Measurements from ENCODE around the gene CYP19A1.
"Not testable (repeated sequence)": the region's sequence is repeated elsewhere in the genome, so short reads cannot be mapped to it uniquely, and the experiment has no call there.

Gene CYP19A1

DNA sequence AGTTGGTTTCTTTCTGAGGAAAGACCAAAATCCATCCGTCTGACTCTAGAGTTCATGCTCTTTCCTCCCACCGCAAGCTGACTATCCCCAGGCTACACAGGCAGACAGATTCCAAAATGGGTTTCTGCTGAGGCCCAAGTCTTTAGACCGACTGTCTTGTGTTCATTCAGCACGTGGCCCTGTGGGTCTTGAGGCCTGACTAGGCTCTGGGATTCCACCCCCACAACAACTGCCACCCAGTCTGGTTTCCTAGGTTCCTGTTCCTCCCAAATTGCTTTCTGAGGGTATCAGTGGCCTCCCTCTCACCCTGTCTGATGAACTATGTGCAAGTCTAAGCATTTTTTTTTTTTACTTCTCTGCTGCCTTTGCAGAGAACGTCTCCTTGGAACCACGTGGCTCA, 67.7 kb downstream of the CYP19A1 start:
- H3K4me3 ChIP-seq (ENCODE audit: low read length), result no peak overlapping the region
- no peaks in the 10 kb centered on the region for H3K9me3 ChIP-seq (ENCODE audit: low read length)
- H3K4me1 ChIP-seq (ENCODE audit: insufficient read depth, low read length), result peaks cover 14% of the 10 kb centered on the region
- H3K36me3 ChIP-seq (ENCODE audit: insufficient read depth, low read length), result no peaks in the 10 kb centered on the region
- peaks cover 31% of the 10 kb centered on the region for H3K27me3 ChIP-seq (ENCODE audit: insufficient read depth, low read length)
- no peak overlapping the region for H2AFZ ChIP-seq (ENCODE audit: low read depth, low read length)

DNA sequence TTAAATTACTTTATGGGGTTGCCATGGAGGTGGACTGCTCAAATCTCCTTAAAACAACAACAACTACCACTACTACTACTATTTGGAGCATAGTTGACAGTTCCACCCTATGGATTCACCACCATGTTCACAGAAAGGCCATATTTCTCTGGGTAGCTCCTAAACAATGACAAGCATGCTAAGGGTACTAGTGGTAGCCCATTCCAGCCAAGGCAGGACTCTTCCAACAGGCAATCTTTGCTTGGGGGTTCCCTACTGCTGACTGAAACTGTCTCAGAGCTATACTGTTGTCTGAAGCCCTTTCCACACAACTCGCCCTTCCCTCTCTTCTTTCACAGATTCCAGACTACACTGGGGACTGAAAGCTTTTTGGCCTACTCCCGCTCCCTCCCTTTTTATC, 68.9 kb downstream of the CYP19A1 start:
- H3K36me3 ChIP-seq (ENCODE audit: insufficient read depth, low read length), result no peaks in the 10 kb centered on the region
- H3K4me3 ChIP-seq (ENCODE audit: low read length), result no peak overlapping the region
- H2AFZ ChIP-seq (ENCODE audit: low read depth, low read length), result no peak overlapping the region
- peaks cover 14% of the 10 kb centered on the region for H3K4me1 ChIP-seq (ENCODE audit: insufficient read depth, low read length)
- H3K27me3 ChIP-seq (ENCODE audit: insufficient read depth, low read length), result peaks cover 36% of the 10 kb centered on the region
- no peaks in the 10 kb centered on the region for H3K9me3 ChIP-seq (ENCODE audit: low read length)

DNA sequence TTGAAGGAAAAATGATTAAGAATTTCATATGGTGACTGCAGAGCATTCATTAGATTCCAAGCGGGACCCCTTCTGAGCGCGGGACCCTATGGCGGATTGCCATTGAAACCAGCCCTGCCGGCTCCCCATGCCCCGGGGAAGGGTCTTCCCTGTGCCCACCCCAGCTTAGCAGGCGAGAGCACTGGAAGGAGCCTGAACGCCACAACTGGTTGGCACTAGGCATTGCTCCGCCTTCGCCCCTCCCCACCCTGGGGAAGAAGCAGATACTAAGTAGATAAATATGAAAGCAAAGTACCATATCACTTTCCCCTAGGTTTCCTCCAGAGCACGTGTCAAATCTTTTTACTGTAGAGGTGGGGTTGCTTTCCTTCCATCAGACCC, 70.7 kb downstream of the CYP19A1 start:
- peak overlapping the region; percentile 85 for H2AFZ ChIP-seq (ENCODE audit: low read depth, low read length)
- peaks cover 36% of the 10 kb centered on the region for H3K27me3 ChIP-seq (ENCODE audit: insufficient read depth, low read length)
- peak overlapping the region; percentile 48 for H3K4me3 ChIP-seq (ENCODE audit: low read length)
- no peaks in the 10 kb centered on the region for H3K9me3 ChIP-seq (ENCODE audit: low read length)
- H3K4me1 ChIP-seq (ENCODE audit: insufficient read depth, low read length), result peaks cover 14% of the 10 kb centered on the region
- H3K36me3 ChIP-seq (ENCODE audit: insufficient read depth, low read length), result no peaks in the 10 kb centered on the region

DNA sequence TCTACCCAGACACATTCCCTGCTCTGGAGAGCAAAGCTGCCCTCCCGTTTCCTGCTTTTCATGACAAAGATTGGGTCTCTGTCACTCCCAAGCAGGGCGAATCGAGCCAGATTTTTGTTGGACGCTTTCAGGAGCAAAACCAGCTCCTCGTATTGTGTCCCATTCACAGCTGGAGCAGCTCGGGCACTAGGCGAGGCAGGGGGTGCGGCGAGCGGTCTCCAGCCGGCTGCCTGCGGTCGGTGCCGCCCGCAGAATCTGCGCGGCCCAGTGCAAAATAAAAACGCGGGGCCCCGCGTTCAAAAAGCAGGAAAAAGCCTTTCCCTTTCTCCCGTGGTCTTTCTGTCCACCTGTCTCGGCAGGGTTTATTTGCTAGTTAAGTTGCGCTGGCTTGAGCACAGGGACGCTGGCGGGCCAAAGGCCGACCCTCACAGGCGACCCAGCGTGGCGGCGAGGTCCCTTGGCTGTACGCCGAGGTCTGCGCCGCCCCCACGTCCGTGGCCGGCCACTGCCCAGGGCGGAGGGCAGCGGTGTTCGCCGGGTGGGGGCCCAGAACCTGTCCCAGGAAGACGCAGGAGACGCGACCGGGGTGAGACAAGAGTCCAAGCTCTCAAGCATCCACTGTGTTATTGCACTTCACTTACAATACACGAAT, 71.2 kb downstream of the CYP19A1 start:
- Histone ChIP-seq H2AFZ (ENCODE audit: low read depth, low read length) (peak overlapping the region; percentile 85), H3K36me3 (ENCODE audit: insufficient read depth, low read length) (no peaks in the 10 kb centered on the region), H3K4me1 (ENCODE audit: insufficient read depth, low read length) (peaks cover 14% of the 10 kb centered on the region), H3K4me3 (ENCODE audit: low read length) (peak overlapping the region; percentile 48), H3K27me3 (ENCODE audit: insufficient read depth, low read length) (peaks cover 36% of the 10 kb centered on the region), H3K9me3 (ENCODE audit: low read length) (no peaks in the 10 kb centered on the region)

DNA sequence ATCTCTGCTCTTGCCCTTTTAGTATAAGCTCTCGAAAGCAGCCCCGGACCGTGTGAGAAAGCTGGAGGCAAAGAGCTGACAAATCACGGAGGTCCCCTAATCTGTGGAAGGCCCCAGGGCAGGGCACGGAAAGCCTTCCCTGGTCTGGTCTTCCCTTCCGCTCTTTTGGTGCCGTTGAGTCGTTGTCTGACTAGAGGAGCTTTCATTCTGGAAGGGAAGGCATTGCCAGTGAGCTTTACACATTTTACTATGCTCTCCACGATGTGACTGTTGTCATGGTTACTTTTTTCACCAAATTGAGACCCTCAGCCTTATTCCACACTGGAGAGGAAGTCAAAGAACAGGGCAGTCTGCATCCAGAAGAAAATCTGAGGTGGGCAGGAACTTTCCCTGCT, 71.7 kb downstream of the CYP19A1 start:
- Histone ChIP-seq H3K4me1 (ENCODE audit: insufficient read depth, low read length) (peaks cover 14% of the 10 kb centered on the region), H3K9me3 (ENCODE audit: low read length) (no peaks in the 10 kb centered on the region), H2AFZ (ENCODE audit: low read depth, low read length) (peak overlapping the region; percentile 85), H3K4me3 (ENCODE audit: low read length) (peak overlapping the region; percentile 48), H3K36me3 (ENCODE audit: insufficient read depth, low read length) (no peaks in the 10 kb centered on the region), H3K27me3 (ENCODE audit: insufficient read depth, low read length) (peaks cover 36% of the 10 kb centered on the region)

DNA sequence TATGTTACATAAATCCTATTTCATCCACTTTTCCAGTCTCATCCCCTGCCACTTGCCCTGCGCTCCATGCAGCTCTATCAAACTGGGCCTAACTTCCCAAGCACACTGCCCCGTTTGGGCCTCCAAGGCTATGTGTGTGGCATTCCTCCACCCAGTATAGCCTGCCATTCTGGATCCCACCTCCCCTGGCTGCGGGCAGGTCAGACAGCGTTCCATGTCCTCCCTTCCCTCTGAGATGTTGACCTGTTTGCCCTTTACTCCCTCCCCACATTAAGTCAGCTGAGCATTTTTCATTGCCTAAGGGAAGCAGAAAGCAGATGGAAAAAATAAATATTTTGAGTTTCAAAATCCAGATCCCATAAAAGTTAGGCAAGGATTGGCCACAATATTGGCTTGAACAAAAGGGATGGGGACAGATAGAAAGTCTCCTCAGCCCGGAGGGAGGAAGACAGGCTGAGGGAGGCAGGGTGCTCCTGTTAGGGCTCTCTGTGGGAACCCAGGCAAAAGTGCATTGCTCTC, 73.3 kb downstream of the CYP19A1 start:
- peaks cover 36% of the 10 kb centered on the region for H3K27me3 ChIP-seq (ENCODE audit: insufficient read depth, low read length)
- H3K9me3 ChIP-seq (ENCODE audit: low read length), result no peaks in the 10 kb centered on the region
- no peak overlapping the region for H2AFZ ChIP-seq (ENCODE audit: low read depth, low read length)
- peaks cover 14% of the 10 kb centered on the region for H3K4me1 ChIP-seq (ENCODE audit: insufficient read depth, low read length)
- H3K36me3 ChIP-seq (ENCODE audit: insufficient read depth, low read length), result no peaks in the 10 kb centered on the region
- no peak overlapping the region for H3K4me3 ChIP-seq (ENCODE audit: low read length)

DNA sequence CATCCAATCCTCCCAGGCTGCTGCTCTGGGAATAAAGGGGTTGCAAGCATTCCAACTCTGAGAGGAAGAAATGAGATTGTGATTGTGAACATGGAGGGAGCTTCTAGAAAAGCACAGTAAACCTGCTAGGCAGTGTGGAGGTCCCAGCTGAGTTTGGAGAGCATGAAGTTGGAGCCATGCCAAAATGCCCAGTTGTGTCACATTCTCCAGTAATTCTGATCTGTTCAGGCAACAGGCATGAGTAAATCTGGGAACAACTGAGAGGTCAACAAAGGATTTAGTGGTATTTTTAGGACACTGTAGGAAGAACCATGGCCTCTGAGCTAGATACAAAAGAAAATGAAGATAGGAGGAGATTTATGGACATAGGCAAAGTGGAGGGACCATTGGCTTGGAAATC, 74.7 kb downstream of the CYP19A1 start:
- no peaks in the 10 kb centered on the region for H3K9me3 ChIP-seq (ENCODE audit: low read length)
- no peaks in the 10 kb centered on the region for H3K36me3 ChIP-seq (ENCODE audit: insufficient read depth, low read length)
- H3K4me1 ChIP-seq (ENCODE audit: insufficient read depth, low read length), result peaks cover 14% of the 10 kb centered on the region
- H2AFZ ChIP-seq (ENCODE audit: low read depth, low read length), result no peak overlapping the region
- peaks cover 33% of the 10 kb centered on the region for H3K27me3 ChIP-seq (ENCODE audit: insufficient read depth, low read length)
- no peak overlapping the region for H3K4me3 ChIP-seq (ENCODE audit: low read length)

DNA sequence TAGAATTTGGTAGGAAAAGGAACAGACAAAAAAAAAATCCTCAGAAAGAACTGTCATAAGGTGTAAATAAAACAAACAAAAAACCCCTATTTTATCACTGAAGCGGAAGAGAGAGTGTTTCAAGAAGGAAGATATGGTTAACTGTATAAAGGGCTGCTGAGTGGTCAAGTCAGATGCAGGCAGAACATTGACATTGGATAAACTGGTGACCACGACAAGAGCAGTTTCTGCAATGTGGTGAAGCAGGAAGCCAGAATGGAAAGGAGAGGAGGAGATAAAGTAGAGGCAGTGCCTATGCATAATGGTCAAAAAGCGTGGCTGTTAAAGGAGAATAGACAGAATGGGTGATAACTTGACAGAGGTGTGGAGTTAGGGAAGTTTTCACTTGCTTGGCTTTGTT, 75.3 kb downstream of the CYP19A1 start:
- peaks cover 30% of the 10 kb centered on the region for H3K27me3 ChIP-seq (ENCODE audit: insufficient read depth, low read length)

DNA sequence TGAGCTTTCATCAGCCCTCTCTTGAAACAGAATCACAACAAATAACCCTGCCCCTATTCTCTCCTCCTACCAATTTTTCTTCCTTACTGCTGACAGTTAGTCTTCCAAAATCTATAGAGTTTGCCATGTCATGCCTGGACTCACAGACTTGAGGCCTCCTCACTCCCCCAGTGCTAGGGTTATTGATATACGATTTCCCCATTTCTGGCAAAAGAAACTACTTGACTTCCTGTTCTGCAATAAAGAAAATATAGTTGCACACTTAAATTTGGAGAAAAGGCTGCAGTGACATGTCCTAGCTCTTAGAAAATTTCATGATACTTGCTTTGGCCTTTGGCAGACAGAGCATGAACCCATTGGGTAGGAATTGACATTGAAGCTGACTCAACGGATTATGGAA, 75.9 kb downstream of the CYP19A1 start:
- no peak overlapping the region for H3K4me3 ChIP-seq (ENCODE audit: low read length)

More for the DNA sequence above, 75.3 kb downstream of the CYP19A1 start:
- no peaks in the 10 kb centered on the region for H3K9me3 ChIP-seq (ENCODE audit: low read length)
- no peak overlapping the region for H2AFZ ChIP-seq (ENCODE audit: low read depth, low read length)
- H3K36me3 ChIP-seq (ENCODE audit: insufficient read depth, low read length), result no peaks in the 10 kb centered on the region
- H3K4me3 ChIP-seq (ENCODE audit: low read length), result no peak overlapping the region
- peaks cover 14% of the 10 kb centered on the region for H3K4me1 ChIP-seq (ENCODE audit: insufficient read depth, low read length)

DNA sequence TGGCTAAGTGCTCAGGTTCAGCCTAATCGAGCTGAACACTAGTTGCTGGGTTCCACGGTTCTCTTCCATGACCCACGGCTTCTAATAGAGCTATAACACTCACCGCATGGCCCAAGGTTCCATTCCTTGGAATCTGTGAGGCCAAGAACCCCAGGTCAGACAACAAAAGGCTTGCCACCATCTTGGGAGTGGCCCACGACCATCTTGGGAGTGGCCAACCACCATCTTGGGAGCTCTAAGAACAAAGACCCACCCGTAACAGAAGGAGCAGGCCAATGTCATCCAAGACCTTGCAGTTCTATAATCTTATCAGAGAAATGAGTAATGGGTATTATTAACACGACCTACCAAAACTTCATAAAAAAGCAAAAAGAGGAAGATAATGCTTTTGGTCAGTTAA, 77.3 kb downstream of the CYP19A1 start:
- H3K4me3 ChIP-seq (ENCODE audit: low read length); H3K9me3 ChIP-seq (ENCODE audit: low read length); H3K36me3 ChIP-seq (ENCODE audit: insufficient read depth, low read length); H3K4me1 ChIP-seq (ENCODE audit: insufficient read depth, low read length); H2AFZ ChIP-seq (ENCODE audit: low read depth, low read length): not testable (repeated sequence)
- H3K27me3 ChIP-seq (ENCODE audit: insufficient read depth, low read length), result peaks cover 12% of the 10 kb centered on the region

More for the DNA sequence above, 75.9 kb downstream of the CYP19A1 start:
- no peaks in the 10 kb centered on the region for H3K36me3 ChIP-seq (ENCODE audit: insufficient read depth, low read length)
- peaks cover 13% of the 10 kb centered on the region for H3K4me1 ChIP-seq (ENCODE audit: insufficient read depth, low read length)
- peaks cover 24% of the 10 kb centered on the region for H3K27me3 ChIP-seq (ENCODE audit: insufficient read depth, low read length)
- no peaks in the 10 kb centered on the region for H3K9me3 ChIP-seq (ENCODE audit: low read length)
- H2AFZ ChIP-seq (ENCODE audit: low read depth, low read length), result no peak overlapping the region

DNA sequence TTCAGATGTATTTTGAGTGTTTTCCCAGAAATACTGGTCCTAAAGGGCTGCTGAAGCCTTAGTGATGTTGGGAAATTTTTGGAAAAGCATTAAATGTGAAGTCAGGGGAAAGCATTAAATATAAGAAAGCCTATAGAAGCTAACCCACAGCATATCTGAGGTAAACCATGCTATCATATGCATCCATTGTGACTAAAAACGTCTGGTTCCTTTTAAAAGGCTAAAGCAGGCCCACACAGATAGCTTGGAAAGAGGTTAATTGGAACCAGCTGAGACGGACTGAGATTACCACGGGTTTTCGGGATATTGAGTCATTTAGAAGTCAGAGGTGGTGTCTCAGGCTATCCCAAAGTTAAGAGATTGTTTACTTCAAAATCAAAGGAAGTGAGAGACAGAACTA, 78.2 kb downstream of the CYP19A1 start:
- H3K4me1 ChIP-seq (ENCODE audit: insufficient read depth, low read length), result no peaks in the 10 kb centered on the region
- no peak overlapping the region for H3K4me3 ChIP-seq (ENCODE audit: low read length)
- no peaks in the 10 kb centered on the region for H3K36me3 ChIP-seq (ENCODE audit: insufficient read depth, low read length)
- no peaks in the 10 kb centered on the region for H3K9me3 ChIP-seq (ENCODE audit: low read length)
- H3K27me3 ChIP-seq (ENCODE audit: insufficient read depth, low read length), result peaks cover 4% of the 10 kb centered on the region
- H2AFZ ChIP-seq (ENCODE audit: low read depth, low read length), result no peak overlapping the region

DNA sequence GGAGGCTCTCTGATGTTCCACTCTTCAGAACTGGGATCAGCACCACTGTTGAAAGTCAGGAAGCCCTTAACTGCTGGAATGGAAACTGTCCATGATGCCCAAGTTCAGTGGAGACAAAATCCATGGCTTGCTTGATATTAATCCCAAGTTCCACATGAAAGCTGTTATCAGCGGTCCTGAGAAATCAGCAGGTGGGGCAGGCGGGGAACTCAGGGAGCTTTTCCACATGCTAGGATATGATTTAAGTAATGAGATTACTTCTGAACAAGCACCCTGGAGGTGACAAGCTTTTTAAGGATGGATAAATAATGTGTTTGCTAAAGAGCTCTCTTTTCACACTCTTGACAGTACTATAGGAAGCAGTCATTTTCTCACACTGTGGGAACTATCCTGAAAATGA, 82.9 kb downstream of the CYP19A1 start:
- H3K36me3 ChIP-seq (ENCODE audit: insufficient read depth, low read length), result no peaks in the 10 kb centered on the region
- H3K9me3 ChIP-seq (ENCODE audit: low read length), result no peaks in the 10 kb centered on the region
- H3K27me3 ChIP-seq (ENCODE audit: insufficient read depth, low read length), result no peaks in the 10 kb centered on the region
- H3K4me1 ChIP-seq (ENCODE audit: insufficient read depth, low read length), result no peaks in the 10 kb centered on the region
- no peak overlapping the region for H2AFZ ChIP-seq (ENCODE audit: low read depth, low read length)
- no peak overlapping the region for H3K4me3 ChIP-seq (ENCODE audit: low read length)

DNA sequence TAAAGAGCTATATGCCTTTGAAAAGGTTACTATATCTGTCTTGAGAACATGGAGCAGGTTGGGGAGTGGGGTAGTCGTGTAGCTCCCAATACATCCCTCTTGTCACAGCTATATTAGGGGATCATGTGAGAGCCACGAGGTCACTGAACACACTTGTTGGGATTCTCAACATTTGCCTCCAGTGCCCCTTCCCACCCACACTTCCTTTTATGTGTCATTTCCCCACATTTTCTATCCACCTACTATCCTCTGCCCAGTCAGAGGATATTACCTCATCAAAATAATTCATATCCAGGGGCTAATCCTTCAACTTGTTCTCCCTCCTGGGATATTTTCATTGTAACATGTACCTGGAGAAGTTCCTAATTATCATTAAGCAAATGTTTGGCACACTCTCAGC, 85.0 kb downstream of the CYP19A1 start:
- Histone ChIP-seq H2AFZ (ENCODE audit: low read depth, low read length) (no peak overlapping the region), H3K27me3 (ENCODE audit: insufficient read depth, low read length) (no peaks in the 10 kb centered on the region), H3K9me3 (ENCODE audit: low read length) (no peaks in the 10 kb centered on the region), H3K4me3 (ENCODE audit: low read length) (no peak overlapping the region), H3K4me1 (ENCODE audit: insufficient read depth, low read length) (no peaks in the 10 kb centered on the region), H3K36me3 (ENCODE audit: insufficient read depth, low read length) (no peaks in the 10 kb centered on the region)

DNA sequence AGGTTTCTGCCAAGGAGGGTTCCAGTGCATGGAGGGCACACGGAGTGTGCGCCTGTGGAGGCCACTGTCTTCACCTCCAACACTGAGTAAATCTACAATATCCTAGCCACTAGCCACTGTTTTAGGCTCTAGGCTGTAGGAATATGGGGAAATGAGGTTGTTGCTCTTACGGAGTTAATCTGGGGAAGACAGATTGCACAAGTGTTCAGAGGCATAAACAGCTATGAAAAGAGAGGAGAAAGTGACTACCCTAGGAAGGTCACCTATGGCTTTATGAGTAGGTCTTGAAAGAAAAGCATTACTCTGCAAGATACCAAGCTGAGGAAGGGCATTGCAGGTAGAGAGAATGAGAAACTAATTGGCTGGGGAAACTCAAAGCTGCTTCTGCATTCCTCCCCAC, 85.7 kb downstream of the CYP19A1 start:
- H3K27me3 ChIP-seq (ENCODE audit: insufficient read depth, low read length), result no peaks in the 10 kb centered on the region

More for the DNA sequence above, 85.7 kb downstream of the CYP19A1 start:
- Histone ChIP-seq H2AFZ (ENCODE audit: low read depth, low read length) (no peak overlapping the region), H3K4me1 (ENCODE audit: insufficient read depth, low read length) (no peaks in the 10 kb centered on the region), H3K36me3 (ENCODE audit: insufficient read depth, low read length) (no peaks in the 10 kb centered on the region), H3K4me3 (ENCODE audit: low read length) (no peak overlapping the region), H3K9me3 (ENCODE audit: low read length) (no peaks in the 10 kb centered on the region)

Measured in neuron (in vitro differentiated cells).